ENCODE results near the gene ARTN.

The ARTN gene

GRCh38 chr1:43973981-43974442 is 40.4 kb downstream of the ARTN start:
- peak overlapping the region; percentile 87 to 91 for H3K4me3 ChIP-seq (ENCODE audit: low read length in 2 of 2)
- H3K9ac ChIP-seq (ENCODE audit: low read length in 2 of 2): peak overlapping the region; percentile 89 to 91
- H3K9me3 ChIP-seq (ENCODE audit: control insufficient read depth in 2 of 2, low read length in 2 of 2): no peaks in the 10 kb centered on the region
- H3K36me3 ChIP-seq (ENCODE audit: control insufficient read depth in 2 of 2, insufficient read depth in 2 of 2, low read length in 2 of 2): peaks cover 25 to 28% of the 10 kb centered on the region in 2 donors
- peak overlapping the region; percentile 92 for H3K27ac ChIP-seq (ENCODE audit: low read length)
- no peaks in the 10 kb centered on the region for H3K27me3 ChIP-seq (ENCODE audit: control insufficient read depth in 1 of 2, insufficient read depth in 2 of 2, low read length in 2 of 2)
- peaks cover 51% of the 10 kb centered on the region for H3K4me1 ChIP-seq (ENCODE audit: control insufficient read depth, insufficient read depth, low read length)

GRCh38 chr1:43974443-43975248 is 41.0 kb downstream of the ARTN start, which contains the start of gene ATP6V0B:
ATP6V0B (plus strand) TSS chr1:43974960; CDS start chr1:43975041, 81 bp downstream.
- Histone ChIP-seq H3K9ac (ENCODE audit: low read length in 2 of 2) (peak within 1 kb of the TSS; percentile 89 to 91), H3K4me3 (ENCODE audit: low read length in 2 of 2) (peak within 1 kb of the TSS; percentile 87 to 91), H3K4me1 (ENCODE audit: control insufficient read depth, insufficient read depth, low read length) (peaks cover 51% of the 10 kb centered on the region), H3K27ac (ENCODE audit: low read length) (peak within 1 kb of the TSS; percentile 92), H3K27me3 (ENCODE audit: control insufficient read depth in 1 of 2, insufficient read depth in 2 of 2, low read length in 2 of 2) (no peaks in the 10 kb centered on the region), H3K36me3 (ENCODE audit: control insufficient read depth in 2 of 2, insufficient read depth in 2 of 2, low read length in 2 of 2) (peaks cover 25 to 28% of the 10 kb centered on the region in 2 donors), H3K9me3 (ENCODE audit: control insufficient read depth in 2 of 2, low read length in 2 of 2) (no peaks in the 10 kb centered on the region)

GRCh38 chr1:43975249-43975961 is 41.8 kb downstream of the ARTN start:
- peak overlapping the region; percentile 83 to 89 for H3K9ac ChIP-seq (ENCODE audit: low read length in 2 of 2)
- H3K36me3 ChIP-seq (ENCODE audit: control insufficient read depth in 2 of 2, insufficient read depth in 2 of 2, low read length in 2 of 2): peaks cover 25 to 28% of the 10 kb centered on the region in 2 donors
- peaks cover 54% of the 10 kb centered on the region for H3K4me1 ChIP-seq (ENCODE audit: control insufficient read depth, insufficient read depth, low read length)
- H3K4me3 ChIP-seq (ENCODE audit: low read length in 2 of 2): peak overlapping the region; percentile 87 to 91
- no peaks in the 10 kb centered on the region for H3K9me3 ChIP-seq (ENCODE audit: control insufficient read depth in 2 of 2, low read length in 2 of 2)
- no peaks in the 10 kb centered on the region for H3K27me3 ChIP-seq (ENCODE audit: control insufficient read depth in 1 of 2, insufficient read depth in 2 of 2, low read length in 2 of 2)
- peak overlapping the region; percentile 92 for H3K27ac ChIP-seq (ENCODE audit: low read length)

- H3K9me3 ChIP-seq (ENCODE audit: control insufficient read depth in 2 of 2, low read length in 2 of 2): no peaks in the 10 kb centered on the region
- peak overlapping the region; percentile 87 to 91 for H3K4me3 ChIP-seq (ENCODE audit: low read length in 2 of 2)
- peaks cover 52% of the 10 kb centered on the region for H3K4me1 ChIP-seq (ENCODE audit: control insufficient read depth, insufficient read depth, low read length)
- H3K27me3 ChIP-seq (ENCODE audit: control insufficient read depth in 1 of 2, insufficient read depth in 2 of 2, low read length in 2 of 2): no peaks in the 10 kb centered on the region
- H3K9ac ChIP-seq (ENCODE audit: low read length in 2 of 2): peak overlapping the region; percentile 83 to 89
- peak overlapping the region; percentile 92 for H3K27ac ChIP-seq (ENCODE audit: low read length)
- H3K36me3 ChIP-seq (ENCODE audit: control insufficient read depth in 2 of 2, insufficient read depth in 2 of 2, low read length in 2 of 2): peaks cover 25 to 28% of the 10 kb centered on the region in 2 donors
Observed at GRCh38 chr1:43976045-43976444, 42.4 kb downstream of the ARTN start.

GRCh38 chr1:43976890-43977289 is 43.3 kb downstream of the ARTN start:
- Histone ChIP-seq H3K9me3 (ENCODE audit: control insufficient read depth in 2 of 2, low read length in 2 of 2) (no peaks in the 10 kb centered on the region), H3K4me1 (ENCODE audit: control insufficient read depth, insufficient read depth, low read length) (peaks cover 51% of the 10 kb centered on the region), H3K27ac (ENCODE audit: low read length) (no peak overlapping the region), H3K36me3 (ENCODE audit: control insufficient read depth in 2 of 2, insufficient read depth in 2 of 2, low read length in 2 of 2) (peaks cover 25 to 26% of the 10 kb centered on the region in 2 donors), H3K9ac (ENCODE audit: low read length in 2 of 2) (no peak overlapping the region), H3K27me3 (ENCODE audit: control insufficient read depth in 1 of 2, insufficient read depth in 2 of 2, low read length in 2 of 2) (no peaks in the 10 kb centered on the region), H3K4me3 (ENCODE audit: low read length in 2 of 2) (peak overlapping the region in 1 of 2 donors; percentile 87)

GRCh38 chr1:43977376-43978263 is 44.0 kb downstream of the ARTN start:
- H3K9ac ChIP-seq (ENCODE audit: low read length in 2 of 2): no peak overlapping the region
- H3K4me3 ChIP-seq (ENCODE audit: low read length in 2 of 2): no peak overlapping the region
- no peaks in the 10 kb centered on the region for H3K9me3 ChIP-seq (ENCODE audit: control insufficient read depth in 2 of 2, low read length in 2 of 2)
- peaks cover 51% of the 10 kb centered on the region for H3K4me1 ChIP-seq (ENCODE audit: control insufficient read depth, insufficient read depth, low read length)
- no peaks in the 10 kb centered on the region for H3K27me3 ChIP-seq (ENCODE audit: control insufficient read depth in 1 of 2, insufficient read depth in 2 of 2, low read length in 2 of 2)
- no peak overlapping the region for H3K27ac ChIP-seq (ENCODE audit: low read length)
- H3K36me3 ChIP-seq (ENCODE audit: control insufficient read depth in 2 of 2, insufficient read depth in 2 of 2, low read length in 2 of 2): peaks cover 20 to 24% of the 10 kb centered on the region in 2 donors

GRCh38 chr1:43978264-43978550 is 44.6 kb downstream of the ARTN start:
- H3K27me3 ChIP-seq (ENCODE audit: control insufficient read depth in 1 of 2, insufficient read depth in 2 of 2, low read length in 2 of 2): no peaks in the 10 kb centered on the region
- no peaks in the 10 kb centered on the region for H3K9me3 ChIP-seq (ENCODE audit: control insufficient read depth in 2 of 2, low read length in 2 of 2)
- peaks cover 51% of the 10 kb centered on the region for H3K4me1 ChIP-seq (ENCODE audit: control insufficient read depth, insufficient read depth, low read length)
- no peak overlapping the region for H3K27ac ChIP-seq (ENCODE audit: low read length)
- peaks cover 19 to 24% of the 10 kb centered on the region in 2 donors for H3K36me3 ChIP-seq (ENCODE audit: control insufficient read depth in 2 of 2, insufficient read depth in 2 of 2, low read length in 2 of 2)
- no peak overlapping the region for H3K9ac ChIP-seq (ENCODE audit: low read length in 2 of 2)
- peak overlapping the region in 1 of 2 donors; percentile 76 for H3K4me3 ChIP-seq (ENCODE audit: low read length in 2 of 2)

GRCh38 chr1:43978551-43979260 is 45.1 kb downstream of the ARTN start, which contains the start of gene B4GALT2:
B4GALT2 (plus strand) TSS chr1:43979210; CDS start chr1:43981161, 1,951 bp downstream.
- Histone ChIP-seq H3K27ac (ENCODE audit: low read length) (no peak within 1 kb of the TSS), H3K4me1 (ENCODE audit: control insufficient read depth, insufficient read depth, low read length) (peaks cover 51% of the 10 kb centered on the region), H3K9ac (ENCODE audit: low read length in 2 of 2) (peak within 1 kb of the TSS; percentile 58 to 63), H3K36me3 (ENCODE audit: control insufficient read depth in 2 of 2, insufficient read depth in 2 of 2, low read length in 2 of 2) (peaks cover 18 to 24% of the 10 kb centered on the region in 2 donors), H3K4me3 (ENCODE audit: low read length in 2 of 2) (peak within 1 kb of the TSS; percentile 73 to 76), H3K9me3 (ENCODE audit: control insufficient read depth in 2 of 2, low read length in 2 of 2) (no peaks in the 10 kb centered on the region), H3K27me3 (ENCODE audit: control insufficient read depth in 1 of 2, insufficient read depth in 2 of 2, low read length in 2 of 2) (no peaks in the 10 kb centered on the region)

- Histone ChIP-seq H3K9me3 (ENCODE audit: control insufficient read depth in 2 of 2, low read length in 2 of 2) (no peaks in the 10 kb centered on the region), H3K9ac (ENCODE audit: low read length in 2 of 2) (peak overlapping the region in 1 of 2 donors; percentile 63), H3K27ac (ENCODE audit: low read length) (no peak overlapping the region), H3K36me3 (ENCODE audit: control insufficient read depth in 2 of 2, insufficient read depth in 2 of 2, low read length in 2 of 2) (peaks cover 18 to 24% of the 10 kb centered on the region in 2 donors), H3K4me1 (ENCODE audit: control insufficient read depth, insufficient read depth, low read length) (peaks cover 47% of the 10 kb centered on the region), H3K27me3 (ENCODE audit: control insufficient read depth in 1 of 2, insufficient read depth in 2 of 2, low read length in 2 of 2) (no peaks in the 10 kb centered on the region), H3K4me3 (ENCODE audit: low read length in 2 of 2) (peak overlapping the region; percentile 72 to 73)
Observed at GRCh38 chr1:43979261-43979527, 45.6 kb downstream of the ARTN start.

Data from stomach smooth muscle (tissue), 2 donors.